ENCODE data around the gene USP32. TPM values are rescaled to one million over a fixed set of nuclear protein-coding genes. Genes with fewer than 3 reads are reported as not detected.

The USP32 gene
- total and polyA plus RNA-seq, 7 experiments from 2014 or later, result 6.6 to 58.1 (median 35.2) TPM

DNA sequence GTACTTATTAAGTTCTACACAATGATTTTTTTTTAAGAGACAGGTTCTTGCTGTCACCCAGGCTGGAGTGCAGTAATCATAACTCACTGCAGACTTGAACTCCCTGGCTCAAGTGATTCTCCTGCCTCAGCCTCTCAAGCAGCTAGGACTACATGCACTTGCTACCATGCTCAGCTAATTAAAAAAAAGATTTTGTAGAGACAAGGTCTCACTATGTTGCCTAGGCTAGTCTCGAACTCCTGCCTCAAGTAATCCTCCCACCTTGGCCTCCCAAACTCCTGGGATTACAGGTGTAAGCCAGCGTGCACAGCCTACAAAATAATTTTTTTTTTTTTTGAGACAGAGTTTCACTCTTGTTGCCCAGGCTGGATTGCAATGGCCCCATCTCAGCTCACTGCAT is 22.2 kb downstream of the USP32 start:
- Histone ChIP-seq H3K27me3 (ENCODE audit: control insufficient read depth in 2 of 2, insufficient read depth in 2 of 2, low read length in 2 of 2) (no peaks in the 10 kb centered on the region), H3K9me3 (ENCODE audit: control insufficient read depth in 2 of 3, low read length in 3 of 3) (no peaks in the 10 kb centered on the region), H3K4me1 (ENCODE audit: control insufficient read depth in 2 of 2, insufficient read depth in 2 of 2, low read length in 2 of 2) (no peaks in the 10 kb centered on the region), H3K27ac (ENCODE audit: low read depth, low read length) (no peak overlapping the region), H3K4me3 (ENCODE audit: low read length) (no peak overlapping the region), H3K36me3 (ENCODE audit: control insufficient read depth in 2 of 3, insufficient read depth in 3 of 3, low read length in 3 of 3) (no peaks in the 10 kb centered on the region)
- Mint-ChIP-seq H3K36me3 (peaks cover 0 to 13% (median 5%) of the 10 kb centered on the region in 5 donors), H3K4me1 (peaks cover 0 to 31% (median 22%) of the 10 kb centered on the region in 7 donors), H3K27me3 (no peaks in the 10 kb centered on the region), H3K9me3 (no peaks in the 10 kb centered on the region), H3K27ac (no peak overlapping the region), H3K4me3 (no peak overlapping the region)
- ATAC-seq (no peak), DNase-seq (no peak)
- ChIA-PET CTCF (interaction anchor here (0.6 kb wide), 2 partner anchors 11 to 238 kb away, joined by 4 to 8 read pairs; no protein-coding TSS in a partner anchor), POLR2A (no interaction called here)
- intact Hi-C loops (cut with micrococcal nuclease), result no loop called here

DNA sequence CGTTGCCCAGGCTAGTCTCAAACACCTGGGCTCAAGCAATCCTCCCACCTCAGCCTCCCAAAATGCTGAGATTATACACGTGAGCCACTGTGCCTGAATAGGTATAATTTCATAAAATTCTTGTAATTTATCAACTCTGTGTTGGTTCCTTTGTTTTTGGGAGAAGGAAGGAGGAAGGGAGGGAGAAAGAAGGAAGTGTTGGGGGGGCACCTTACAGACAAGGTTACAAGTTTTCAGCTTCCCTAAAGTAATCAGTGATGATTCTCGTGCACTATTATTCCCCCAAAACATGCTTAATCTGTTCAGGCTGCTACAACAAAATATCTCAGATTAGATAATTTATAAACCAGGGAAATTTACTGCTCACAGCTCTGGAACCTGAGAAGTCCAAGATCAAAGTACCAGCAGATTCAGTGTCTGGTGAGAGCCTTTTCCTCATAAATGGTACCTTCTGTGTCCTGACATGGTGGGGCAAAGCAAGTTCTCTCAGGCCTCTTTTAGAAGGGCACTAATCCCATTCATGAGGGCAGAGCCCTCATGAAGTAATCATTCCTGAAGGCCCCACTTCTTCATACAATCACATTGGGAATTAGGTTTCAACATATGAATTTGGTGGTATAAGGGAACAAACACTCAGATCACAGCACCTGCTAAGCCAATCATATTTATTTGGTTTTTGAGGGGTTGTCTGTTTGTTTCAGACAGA is 28.1 kb downstream of the USP32 start:
- Mint-ChIP-seq H3K27ac (no peak overlapping the region), H3K36me3 (peaks cover 0 to 9% (median 2%) of the 10 kb centered on the region in 5 donors), H3K9me3 (no peaks in the 10 kb centered on the region), H3K4me3 (no peak overlapping the region), H3K4me1 (peaks cover 0 to 19% (median 13%) of the 10 kb centered on the region in 7 donors), H3K27me3 (no peaks in the 10 kb centered on the region)
- Histone ChIP-seq H3K9me3 (ENCODE audit: control insufficient read depth in 2 of 3, low read length in 3 of 3) (no peaks in the 10 kb centered on the region), H3K4me1 (ENCODE audit: control insufficient read depth in 2 of 2, insufficient read depth in 2 of 2, low read length in 2 of 2) (no peaks in the 10 kb centered on the region), H3K36me3 (ENCODE audit: control insufficient read depth in 2 of 3, insufficient read depth in 3 of 3, low read length in 3 of 3) (no peaks in the 10 kb centered on the region), H3K4me3 (ENCODE audit: low read length) (no peak overlapping the region), H3K27me3 (ENCODE audit: control insufficient read depth in 2 of 2, insufficient read depth in 2 of 2, low read length in 2 of 2) (no peaks in the 10 kb centered on the region), H3K27ac (ENCODE audit: low read depth, low read length) (no peak overlapping the region)
- intact Hi-C loops (cut with micrococcal nuclease), result no loop called here
- POLR2A ChIA-PET, result interaction anchor here (1.0 kb wide), 1 partner anchor 10 kb away, joined by 3 read pairs; no protein-coding TSS in a partner anchor
- CTCF ChIA-PET, result no interaction called here
- ATAC-seq (no peak), DNase-seq (no peak)

DNA sequence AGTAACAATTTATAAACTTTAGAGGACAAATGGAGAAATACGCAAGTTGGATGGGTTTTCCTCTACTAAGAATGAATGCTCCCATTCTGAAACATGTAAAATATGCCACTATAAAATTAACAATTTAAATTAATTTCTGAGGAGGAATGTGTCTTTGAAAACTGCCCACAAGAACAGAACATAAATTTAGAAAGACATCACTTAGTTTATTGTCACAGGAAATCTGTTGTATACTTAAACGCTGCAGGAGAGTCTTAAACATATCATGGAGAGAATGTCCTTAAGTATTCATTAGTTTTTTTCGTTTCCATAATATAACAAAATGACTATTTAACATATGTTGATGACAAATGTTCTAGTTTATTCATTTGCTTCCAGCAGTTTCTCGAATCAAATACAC is 29.6 kb downstream of the USP32 start:
- no peak for ATAC-seq
- H3K27me3 Mint-ChIP-seq, result no peaks in the 10 kb centered on the region
- ChIA-PET POLR2A (no interaction called here), CTCF (no interaction called here)
- peaks cover 0 to 13% (median 7%) of the 10 kb centered on the region in 7 donors for H3K4me1 Mint-ChIP-seq
- H3K9me3 ChIP-seq (ENCODE audit: control insufficient read depth in 2 of 3, low read length in 3 of 3), result no peaks in the 10 kb centered on the region
- no peak overlapping the region for H3K4me3 Mint-ChIP-seq
- no peak overlapping the region for H3K4me3 ChIP-seq (ENCODE audit: low read length)
- no peak overlapping the region for H3K27ac ChIP-seq (ENCODE audit: low read depth, low read length)
- DNase-seq, result no peak
- H3K27ac Mint-ChIP-seq, result no peak overlapping the region
- no peaks in the 10 kb centered on the region for H3K36me3 ChIP-seq (ENCODE audit: control insufficient read depth in 2 of 3, insufficient read depth in 3 of 3, low read length in 3 of 3)
- H3K27me3 ChIP-seq (ENCODE audit: control insufficient read depth in 2 of 2, insufficient read depth in 2 of 2, low read length in 2 of 2), result no peaks in the 10 kb centered on the region
- H3K36me3 Mint-ChIP-seq, result peaks cover 0 to 5% (median 0%) of the 10 kb centered on the region in 5 donors
- intact Hi-C loops (cut with micrococcal nuclease), result no loop called here
- no peaks in the 10 kb centered on the region for H3K9me3 Mint-ChIP-seq
- no peaks in the 10 kb centered on the region for H3K4me1 ChIP-seq (ENCODE audit: control insufficient read depth in 2 of 2, insufficient read depth in 2 of 2, low read length in 2 of 2)

DNA sequence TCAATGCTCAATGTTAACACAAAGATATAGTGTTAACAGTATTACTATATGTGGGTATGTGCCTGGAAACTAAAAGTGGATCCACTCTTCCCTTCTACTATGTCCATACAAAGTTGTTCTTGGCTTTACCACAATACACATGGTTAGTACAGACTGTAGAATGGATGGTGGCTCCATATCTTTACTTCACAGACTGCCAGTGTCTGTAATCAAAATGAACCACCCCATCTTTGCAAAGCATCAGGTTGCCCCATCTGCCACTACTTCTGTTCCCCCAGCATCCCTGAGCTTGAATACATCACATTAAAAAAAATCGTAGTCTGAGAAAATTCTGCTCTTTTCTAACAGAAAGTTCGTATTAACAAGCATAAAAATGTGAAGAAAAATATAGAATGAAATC is 30.0 kb downstream of the USP32 start:
- H3K27ac Mint-ChIP-seq, result peak overlapping the region in 1 of 9 donors; percentile 46
- H3K36me3 Mint-ChIP-seq, result peaks cover 0 to 6% (median 1%) of the 10 kb centered on the region in 5 donors
- H3K27ac ChIP-seq (ENCODE audit: low read depth, low read length), result no peak overlapping the region
- no peaks in the 10 kb centered on the region for H3K36me3 ChIP-seq (ENCODE audit: control insufficient read depth in 2 of 3, insufficient read depth in 3 of 3, low read length in 3 of 3)
- intact Hi-C loops (cut with micrococcal nuclease), result no loop called here
- H3K4me3 ChIP-seq (ENCODE audit: low read length), result no peak overlapping the region
- no peaks in the 10 kb centered on the region for H3K27me3 Mint-ChIP-seq
- H3K27me3 ChIP-seq (ENCODE audit: control insufficient read depth in 2 of 2, insufficient read depth in 2 of 2, low read length in 2 of 2), result no peaks in the 10 kb centered on the region
- no peak overlapping the region for H3K4me3 Mint-ChIP-seq
- ChIA-PET POLR2A (no interaction called here), CTCF (no interaction called here)
- no peaks in the 10 kb centered on the region for H3K9me3 ChIP-seq (ENCODE audit: control insufficient read depth in 2 of 3, low read length in 3 of 3)
- H3K9me3 Mint-ChIP-seq, result no peaks in the 10 kb centered on the region
- ATAC-seq, result no peak
- no peak for DNase-seq
- H3K4me1 ChIP-seq (ENCODE audit: control insufficient read depth in 2 of 2, insufficient read depth in 2 of 2, low read length in 2 of 2), result no peaks in the 10 kb centered on the region
- peaks cover 2 to 15% (median 8%) of the 10 kb centered on the region in 7 donors for H3K4me1 Mint-ChIP-seq

DNA sequence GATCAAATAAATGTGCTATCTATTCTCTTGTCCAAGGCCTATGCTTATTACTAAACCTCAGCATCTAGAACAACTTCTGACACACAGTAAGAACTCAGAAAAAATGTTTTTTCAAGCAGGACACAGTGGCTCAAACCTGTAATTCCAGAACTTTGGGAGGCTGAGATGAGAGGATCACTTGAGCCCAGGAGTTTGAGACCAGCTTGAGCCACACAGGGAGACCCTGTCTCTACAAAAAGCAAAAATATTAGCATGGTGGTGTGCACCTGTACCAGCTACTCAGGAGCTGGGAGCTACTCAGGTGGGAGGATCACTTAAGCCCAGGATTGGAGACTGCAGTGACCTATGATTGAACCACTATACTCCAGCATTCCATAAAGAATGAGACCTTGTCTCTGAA is 32.5 kb downstream of the USP32 start:
- Histone ChIP-seq H3K27me3 (ENCODE audit: control insufficient read depth in 2 of 2, insufficient read depth in 2 of 2, low read length in 2 of 2) (no peaks in the 10 kb centered on the region), H3K9me3 (ENCODE audit: control insufficient read depth in 2 of 3, low read length in 3 of 3) (no peaks in the 10 kb centered on the region), H3K4me1 (ENCODE audit: control insufficient read depth in 2 of 2, insufficient read depth in 2 of 2, low read length in 2 of 2) (peaks cover 0 to 7% of the 10 kb centered on the region in 2 donors), H3K4me3 (ENCODE audit: low read length) (no peak overlapping the region), H3K27ac (ENCODE audit: low read depth, low read length) (no peak overlapping the region), H3K36me3 (ENCODE audit: control insufficient read depth in 2 of 3, insufficient read depth in 3 of 3, low read length in 3 of 3) (no peaks in the 10 kb centered on the region)
- ATAC-seq, result no peak
- Mint-ChIP-seq H3K4me3 (no peak overlapping the region), H3K36me3 (peaks cover 6 to 14% (median 12%) of the 10 kb centered on the region in 5 donors), H3K27me3 (no peaks in the 10 kb centered on the region), H3K27ac (peak overlapping the region in 1 of 9 donors; percentile 42), H3K9me3 (peaks cover 0 to 4% (median 0%) of the 10 kb centered on the region in 11 donors), H3K4me1 (peaks cover 19 to 36% (median 30%) of the 10 kb centered on the region in 7 donors)
- ChIA-PET CTCF (interaction anchor here (0.5 kb wide), 1 partner anchor 10 kb away, joined by 8 read pairs; no protein-coding TSS in a partner anchor), POLR2A (interaction anchor here (0.6 to 0.9 kb wide), 2 partner anchors 31 to 68 kb away, joined by 3 read pairs; no protein-coding TSS in a partner anchor)
- intact Hi-C loops (cut with micrococcal nuclease), result no loop called here
- DNase-seq, result no peak

DNA sequence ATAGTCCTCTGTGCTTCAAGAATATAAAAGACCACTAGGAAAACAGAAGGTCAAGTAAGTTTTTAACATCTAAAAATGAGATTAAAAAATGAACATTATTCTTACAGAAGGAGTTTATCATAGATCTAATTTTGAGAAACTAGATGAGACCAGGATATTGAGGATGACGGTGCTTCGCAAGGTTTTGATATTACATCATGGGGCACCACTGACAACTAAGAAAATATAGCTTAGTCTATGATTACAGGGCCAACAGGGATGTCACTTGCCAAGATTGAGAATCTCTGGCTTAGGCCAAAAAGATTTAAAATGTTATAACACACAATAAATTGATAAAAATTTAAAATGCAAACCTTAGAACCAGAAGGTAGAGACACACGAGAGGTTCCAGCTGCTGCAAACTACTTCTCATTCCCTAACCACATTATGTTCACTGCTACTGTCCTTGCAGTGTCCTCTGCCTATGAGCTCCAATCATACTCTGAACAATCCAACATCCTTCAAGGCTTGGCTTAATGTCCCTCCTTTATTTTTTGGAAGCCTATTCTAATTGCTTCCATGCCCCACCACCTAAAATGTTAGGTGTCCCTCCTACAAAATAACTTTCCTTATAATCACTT is 33.2 kb downstream of the USP32 start:
- CTCF ChIA-PET, result interaction anchor here (0.5 kb wide), 1 partner anchor 11 kb away, joined by 8 read pairs; no protein-coding TSS in a partner anchor
- Histone ChIP-seq H3K4me3 (ENCODE audit: low read length) (no peak overlapping the region), H3K27me3 (ENCODE audit: control insufficient read depth in 2 of 2, insufficient read depth in 2 of 2, low read length in 2 of 2) (no peaks in the 10 kb centered on the region), H3K9me3 (ENCODE audit: control insufficient read depth in 2 of 3, low read length in 3 of 3) (no peaks in the 10 kb centered on the region), H3K36me3 (ENCODE audit: control insufficient read depth in 2 of 3, insufficient read depth in 3 of 3, low read length in 3 of 3) (no peaks in the 10 kb centered on the region), H3K27ac (ENCODE audit: low read depth, low read length) (no peak overlapping the region), H3K4me1 (ENCODE audit: control insufficient read depth in 2 of 2, insufficient read depth in 2 of 2, low read length in 2 of 2) (peaks cover 0 to 7% of the 10 kb centered on the region in 2 donors)
- no peak overlapping the region for H3K27ac Mint-ChIP-seq
- peaks cover 0 to 4% (median 0%) of the 10 kb centered on the region in 11 donors for H3K9me3 Mint-ChIP-seq
- no peaks in the 10 kb centered on the region for H3K27me3 Mint-ChIP-seq
- no peak for ATAC-seq
- POLR2A ChIA-PET, result interaction anchor here (0.6 to 0.9 kb wide), 2 partner anchors 32 to 67 kb away, joined by 3 read pairs; no protein-coding TSS in a partner anchor
- no peak for DNase-seq
- H3K4me3 Mint-ChIP-seq, result no peak overlapping the region
- H3K36me3 Mint-ChIP-seq, result peaks cover 6 to 14% (median 12%) of the 10 kb centered on the region in 5 donors
- peaks cover 19 to 36% (median 30%) of the 10 kb centered on the region in 7 donors for H3K4me1 Mint-ChIP-seq
- intact Hi-C loops (cut with micrococcal nuclease), result no loop called here
